A549 (cell line): ENCODE data around the gene NSD1. TPM values are rescaled to one million over a fixed set of nuclear protein-coding genes. Genes with fewer than 3 reads are reported as not detected.

Experiments used
- ATAC-seq, 2 experiments: fragments of 200-7000 bp in 1 of 2; fragments of >200 bp in 1 of 2; cut with Nextera tagmentation in 1 of 2; cut with Tn5 transposase in 1 of 2; 3 replicates each; pipeline versions ENCODE4 v1.8.0 to v1.9.1; 2018 to 2020; ENCODE audit warnings: mild to moderate bottlenecking in 1 of 2, moderate library complexity in 1 of 2
- CTCF ChIA-PET: fragments of 300-600 bp; sonication (Branson Sonifier 250); formaldehyde crosslinking; extraction: SDS; loops from one replicate; lab custom pipeline; 2021; ENCODE audit warnings: antibody characterized with exemption, inconsistent platforms; lab: Yijun Ruan, JAX
- POLR2A ChIA-PET: fragments of 350-600 bp; formaldehyde crosslinking; extraction: SDS; loops from one replicate; lab custom pipeline; 2021; ENCODE audit warnings: antibody characterized with exemption, inconsistent platforms; lab: Yijun Ruan, JAX
- DNase-seq, 2 experiments: peaks; one replicate each; pipeline versions ENCODE4 v3.0.0 to v3.0.0-alpha.2; 2011 to 2016; ENCODE audit warnings: low read depth in 1 of 2, low spot score in 1 of 2
- FAIRE-seq: peaks from 2 replicates; lab custom pipeline; 2011; peaks lifted over from hg19 to GRCh38; lab: Jason Lieb, UNC
- H3K27ac ChIP-seq, 2 experiments: fragments of >200 bp; sonication (Bioruptor Twin); formaldehyde crosslinking; 3 replicates each; pipeline ENCODE4 v1.5.1; 2016 to 2017
- H3K4me1 ChIP-seq: fragments of >200 bp; sonication (Bioruptor Twin); formaldehyde crosslinking; 3 replicates; pipeline ENCODE4 v1.6.1; 2016
- H3K4me2 ChIP-seq: fragments of >200 bp; sonication (Bioruptor Twin); formaldehyde crosslinking; 3 replicates; pipeline ENCODE4 v1.6.1; 2016
- H3K4me3 ChIP-seq: fragments of >200 bp; sonication (Bioruptor Twin); formaldehyde crosslinking; 3 replicates; pipeline ENCODE4 v1.5.1; 2016
- H3K9me3 ChIP-seq: fragments of >200 bp; sonication (Bioruptor Twin); formaldehyde crosslinking; 3 replicates; pipeline ENCODE4 v1.6.1; 2016
- BCL3 ChIP-seq: fragments of >200 bp; sonication (Bioruptor Twin); formaldehyde crosslinking; IDR thresholded peaks from 3 replicates; pipeline ENCODE4 v1.6.1; 2016
- CTCF ChIP-seq: fragments of >200 bp; sonication (Bioruptor Twin); formaldehyde crosslinking; IDR thresholded peaks from 3 replicates; pipeline ENCODE4 v1.5.1; 2016
- HMGXB4 ChIP-seq: fragments of 250-450 bp; sonication (Bioruptor Pico); IDR thresholded peaks from 2 replicates; pipeline ENCODE4 v1.5.0; 2021; ENCODE audit warnings: mild to moderate bottlenecking, moderate library complexity, borderline replicate concordance
- JUN ChIP-seq, 2 experiments: fragments of >200 bp; sonication (Bioruptor Twin); formaldehyde crosslinking; IDR thresholded peaks; 2 replicates in 1 of 2; 3 replicates in 1 of 2; pipeline ENCODE4 v1.6.1; 2016 to 2017
- JUNB ChIP-seq: fragments of >200 bp; sonication (Bioruptor Twin); formaldehyde crosslinking; IDR thresholded peaks from 2 replicates; pipeline ENCODE4 v1.6.1; 2016
- KDM1A ChIP-seq: fragments of 200-600 bp; sonication (generic); IDR thresholded peaks from 2 replicates; pipeline ENCODE4 v1.6.1; 2016; ENCODE audit warnings: low read depth, mild to moderate bottlenecking
- KDM5A ChIP-seq: fragments of 200-600 bp; sonication (generic); IDR thresholded peaks from 2 replicates; pipeline ENCODE4 v1.6.1; 2016; ENCODE audit warnings: antibody characterized with exemption, mild to moderate bottlenecking
- MAX ChIP-seq: IDR thresholded peaks from 2 replicates; pipeline ENCODE4 v1.6.1; 2012
- MYC ChIP-seq: IDR thresholded peaks from 2 replicates; pipeline ENCODE4 v1.6.1; 2012; ENCODE audit warnings: mild to moderate bottlenecking, inconsistent platforms, low read length, improper control_type of control experiment, borderline replicate concordance
- PBX3 ChIP-seq: IDR thresholded peaks from 2 replicates; pipeline ENCODE4 v1.6.1; 2012
- PHF8 ChIP-seq: fragments of 200-600 bp; sonication (generic); IDR thresholded peaks from 2 replicates; pipeline ENCODE4 v1.6.1; 2016; ENCODE audit warnings: low read depth, mild to moderate bottlenecking, antibody characterized with exemption, moderate library complexity, borderline replicate concordance
- POLR2A ChIP-seq: IDR thresholded peaks from 2 replicates; pipeline ENCODE4 v1.6.1; 2012; ENCODE audit warnings: mild to moderate bottlenecking, low read length
- RAD21 ChIP-seq, 2 experiments: fragments of >200 bp in 1 of 2; sonication (Bioruptor Twin) in 1 of 2; formaldehyde crosslinking in 1 of 2; IDR thresholded peaks in 1 of 2; conservative IDR thresholded peaks in 1 of 2; 2 replicates in 1 of 2; 3 replicates in 1 of 2; pipeline ENCODE4 v1.6.1; 2012 to 2018; ENCODE audit warnings: inconsistent platforms in 1 of 2
- REST ChIP-seq: fragments of 200-600 bp; sonication (generic); IDR thresholded peaks from 2 replicates; pipeline ENCODE4 v1.6.1; 2016; ENCODE audit warnings: antibody characterized with exemption, mild to moderate bottlenecking, moderate library complexity
- SMC3 ChIP-seq: fragments of >200 bp; sonication (Bioruptor Twin); formaldehyde crosslinking; IDR thresholded peaks from 3 replicates; pipeline ENCODE4 v1.6.1; 2018; ENCODE audit warnings: inconsistent platforms
- SREBF2 ChIP-seq: fragments of 450-650 bp; IDR thresholded peaks from 2 replicates; pipeline ENCODE4 v1.6.1; 2014; ENCODE audit warnings: mild to moderate bottlenecking, moderate library complexity
- ZSCAN20 ChIP-seq: fragments of 250-450 bp; sonication (Bioruptor Pico); IDR thresholded peaks from 2 replicates; pipeline ENCODE4 v1.8.0; 2022; ENCODE audit warnings: mild to moderate bottlenecking, moderate library complexity
- WGBS: methylation state at CpG from one replicate; pipeline ENCODE4 v1.1.6; 2017; ENCODE audit errors: missing lambda C conversion rate; 5-methylcytosine and 5-hydroxymethylcytosine counted together
- polyA plus RNA-seq, 4 experiments: library from polyadenylated mRNA; depleted of rRNA in 3 of 4; stranded (reverse); fragments of >200 nt; fragmentation: RNase III in 1 of 4; extraction: RNeasy Plus Mini Kit Qiagen cat#74134 plus additional on column Dnase treatment in 1 of 4; gene quantifications; 2 replicates in 3 of 4; 3 replicates in 1 of 4; pipeline ENCODE4 v1.2.3, GENCODE V29; 2011 to 2017

NSD1 gene
- polyA plus RNA-seq, 2 of the 4 experiments (the other 2 are of a cell fraction): 16.3 to 38.2 TPM

GRCh38 chr5:177084175-177084574, 49.4 kb upstream of the NSD1 start:
- no peak for ATAC-seq
- DNase-seq: no peak
- ChIA-PET CTCF (interaction anchor here (0.6 to 13.8 kb wide), 5 partner anchors 10 to 226 kb away, joined by 3 to 111 read pairs (median 4); no protein-coding TSS in a partner anchor), POLR2A (no interaction called here)
- Histone ChIP-seq H3K4me2 (no peak overlapping the region), H3K27ac (no peak overlapping the region; a peak in 1 of 6 replicates), H3K4me1 (peaks cover 23% of the 10 kb centered on the region), H3K9me3 (no peaks in the 10 kb centered on the region), H3K4me3 (no peak overlapping the region)
- TF ChIP-seq KDM5A (no peak), PHF8 (no peak), SMC3 (no peak), KDM1A (no peak), JUNB (no peak), SREBF2 (no peak), ZSCAN20 (CRISPR knock-in tag) (no peak)
- WGBS: 66% methylated on average over 4 of the region's 4 CpGs
- no peak for FAIRE-seq

GRCh38 chr5:177085985-177086653, 47.5 kb upstream of the NSD1 start:
- peak; percentile 1 to 49; a peak in 4 of 6 replicates for ATAC-seq
- WGBS: 52% methylated on average over 12 of the region's 13 CpGs
- Histone ChIP-seq H3K4me3 (peak overlapping the region; percentile 51; the same call in 2 of the 3 replicates), H3K4me1 (peaks cover 30% of the 10 kb centered on the region), H3K27ac (peak overlapping the region; percentile 59 to 91; a peak in 5 of 6 replicates)
- TF ChIP-seq REST (no peak), ZSCAN20 (CRISPR knock-in tag) (no peak)
- TF ChIP-seq, all 56 proteins: peak for 0
- ChIA-PET CTCF (interaction anchor here (0.5 to 13.8 kb wide), 7 partner anchors 8 to 424 kb away, joined by 3 to 111 read pairs (median 5); no protein-coding TSS in a partner anchor), POLR2A (interaction anchor here (0.7 to 1.0 kb wide), 2 partner anchors 25 to 431 kb away, joined by 3 to 6 read pairs; no protein-coding TSS in a partner anchor)
- Histone ChIP-seq H3K4me2 (peak overlapping the region; percentile 91), H3K9me3 (no peaks in the 10 kb centered on the region)
- FAIRE-seq: no peak
- DNase-seq: no peak

GRCh38 chr5:177086654-177087397, 46.7 kb upstream of the NSD1 start, which contains the start of gene FGFR4:
FGFR4 (plus strand) TSS chr5:177086915; CDS start chr5:177089603, 2,688 bp downstream.
- FAIRE-seq (no peak), DNase-seq (peak; percentile 90 to 92)
- CTCF ChIA-PET: interaction anchor here (0.5 to 13.8 kb wide), 17 partner anchors 8 to 425 kb away, joined by 3 to 111 read pairs (median 4); no protein-coding TSS in a partner anchor
- peak; percentile 72 for TF ChIP-seq SMC3
- peak; percentile 70; the same call in 1 of the 2 replicates for TF ChIP-seq MYC
- peak; percentile 64 for TF ChIP-seq POLR2A
- peak; percentile 62; the same call in 1 of the 2 replicates for TF ChIP-seq PHF8
- peak; percentile 71 for TF ChIP-seq CTCF
- no peak for TF ChIP-seq PBX3
- no peak for TF ChIP-seq KDM5A
- TF ChIP-seq JUN (IDR thresholded peaks at IDR 0.05): peak in 1 of 2 experiments; percentile 89; a peak in 3 of 5 replicates
- TF ChIP-seq RAD21 (conservative IDR thresholded peaks at IDR 0.05 in 1 of 2, IDR thresholded peaks at IDR 0.05 in 1 of 2): peak in 1 of 2 experiments; percentile 60; a peak in 3 of 5 replicates
- no peak for TF ChIP-seq BCL3
- TF ChIP-seq HMGXB4 (CRISPR knock-in tag): 0 out of 2 replicates have a peak, but pooled peaks have one; percentile 44
- peak; percentile 69 for TF ChIP-seq MAX

More at GRCh38 chr5:177086654-177087397, 46.7 kb upstream of the NSD1 start, which contains the start of gene FGFR4:
- peak within 1 kb of the TSS; percentile 91 for H3K4me2 ChIP-seq
- H3K9me3 ChIP-seq: no peaks in the 10 kb centered on the region
- peaks cover 30% of the 10 kb centered on the region for H3K4me1 ChIP-seq
- peak within 1 kb of the TSS; percentile 84 to 91 for H3K27ac ChIP-seq
- ATAC-seq: peak; percentile 77 to 89
- POLR2A ChIA-PET: interaction anchor here (0.7 to 1.0 kb wide), 3 partner anchors 9 to 431 kb away, joined by 3 to 6 read pairs (median 3); no protein-coding TSS in a partner anchor
- 0% methylated on average over 8 of the region's 68 CpGs for WGBS
- H3K4me3 ChIP-seq: peak within 1 kb of the TSS; percentile 51
